Measurements from ENCODE around the gene VSTM2B. TPM values are rescaled to one million over a fixed set of nuclear protein-coding genes. Genes with fewer than 3 reads are reported as not detected.

Gene VSTM2B
- total RNA-seq, 4 donors from 2014 or later = not detected

- H3K4me3 ChIP-seq = no peak overlapping the region
- H3K27ac ChIP-seq = no peak overlapping the region
- H3K36me3 ChIP-seq = no peaks in the 10 kb centered on the region
- H3K27me3 ChIP-seq = no peaks in the 10 kb centered on the region
- TF ChIP-seq, protein P1, sequence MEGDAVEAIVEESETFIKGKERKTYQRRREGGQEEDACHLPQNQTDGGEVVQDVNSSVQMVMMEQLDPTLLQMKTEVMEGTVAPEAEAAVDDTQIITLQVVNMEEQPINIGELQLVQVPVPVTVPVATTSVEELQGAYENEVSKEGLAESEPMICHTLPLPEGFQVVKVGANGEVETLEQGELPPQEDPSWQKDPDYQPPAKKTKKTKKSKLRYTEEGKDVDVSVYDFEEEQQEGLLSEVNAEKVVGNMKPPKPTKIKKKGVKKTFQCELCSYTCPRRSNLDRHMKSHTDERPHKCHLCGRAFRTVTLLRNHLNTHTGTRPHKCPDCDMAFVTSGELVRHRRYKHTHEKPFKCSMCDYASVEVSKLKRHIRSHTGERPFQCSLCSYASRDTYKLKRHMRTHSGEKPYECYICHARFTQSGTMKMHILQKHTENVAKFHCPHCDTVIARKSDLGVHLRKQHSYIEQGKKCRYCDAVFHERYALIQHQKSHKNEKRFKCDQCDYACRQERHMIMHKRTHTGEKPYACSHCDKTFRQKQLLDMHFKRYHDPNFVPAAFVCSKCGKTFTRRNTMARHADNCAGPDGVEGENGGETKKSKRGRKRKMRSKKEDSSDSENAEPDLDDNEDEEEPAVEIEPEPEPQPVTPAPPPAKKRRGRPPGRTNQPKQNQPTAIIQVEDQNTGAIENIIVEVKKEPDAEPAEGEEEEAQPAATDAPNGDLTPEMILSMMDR (IDR thresholded peaks at IDR 0.05) = no peak
- TF ChIP-seq POLR2A (IDR thresholded peaks at IDR 0.05) = no peak
- DNase-seq = no peak
- H3K9me3 ChIP-seq = no peaks in the 10 kb centered on the region
- intact Hi-C loops (cut with DNase I; ENCODE audit: low total_unique reads) = no loop called here
- no peaks in the 10 kb centered on the region for H3K4me1 ChIP-seq
Measured at GRCh38 chr19:29489172-29489951, 36.4 kb upstream of the VSTM2B start.

- H3K9me3 ChIP-seq = no peaks in the 10 kb centered on the region
- H3K27ac ChIP-seq = no peak overlapping the region
- intact Hi-C loops (cut with DNase I; ENCODE audit: low total_unique reads) = no loop called here
- TF ChIP-seq POLR2A (IDR thresholded peaks at IDR 0.05) = no peak
- no peaks in the 10 kb centered on the region for H3K27me3 ChIP-seq
- no peak for DNase-seq
- no peak overlapping the region for H3K4me3 ChIP-seq
- H3K4me1 ChIP-seq = no peaks in the 10 kb centered on the region
- no peaks in the 10 kb centered on the region for H3K36me3 ChIP-seq
Measured at GRCh38 chr19:29491491-29491890, 34.3 kb upstream of the VSTM2B start.

GRCh38 chr19:29491995-29492577, 33.7 kb upstream of the VSTM2B start:
- TF ChIP-seq POLR2A (IDR thresholded peaks at IDR 0.05) = no peak
- TF ChIP-seq, protein P1 (IDR thresholded peaks at IDR 0.05) = no peak
- Histone ChIP-seq H3K4me1 (no peaks in the 10 kb centered on the region), H3K36me3 (no peaks in the 10 kb centered on the region), H3K27me3 (no peaks in the 10 kb centered on the region), H3K9me3 (no peaks in the 10 kb centered on the region), H3K4me3 (no peak overlapping the region), H3K27ac (no peak overlapping the region)
- intact Hi-C loops (cut with DNase I; ENCODE audit: low total_unique reads) = no loop called here
- DNase-seq = no peak

DNA sequence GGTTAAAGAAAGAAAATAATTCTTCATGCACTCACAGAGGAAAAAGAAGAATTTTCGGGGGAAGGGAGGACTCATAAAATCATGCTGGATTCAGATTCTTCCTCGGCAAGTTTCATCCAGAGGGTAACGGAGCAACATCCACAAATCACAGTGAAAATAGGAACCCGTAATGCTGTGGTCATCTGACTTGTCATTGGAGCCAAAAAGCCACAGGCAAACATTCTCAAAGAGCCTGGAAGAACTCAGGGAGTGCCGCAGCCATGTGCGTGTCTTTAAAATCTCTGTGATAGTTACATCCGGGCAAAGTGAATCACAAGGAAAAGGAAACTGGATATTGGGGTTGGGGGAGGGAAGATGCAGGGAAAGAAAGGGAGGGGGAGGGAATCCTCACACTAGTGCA, 33.0 kb upstream of the VSTM2B start:
- no peak for DNase-seq
- intact Hi-C loops (cut with DNase I; ENCODE audit: low total_unique reads) = no loop called here
- Histone ChIP-seq H3K27ac (peak overlapping the region in 1 of 2 donors; percentile 20), H3K36me3 (no peaks in the 10 kb centered on the region), H3K4me3 (no peak overlapping the region), H3K4me1 (no peaks in the 10 kb centered on the region), H3K9me3 (no peaks in the 10 kb centered on the region), H3K27me3 (no peaks in the 10 kb centered on the region)
- no peak for TF ChIP-seq POLR2A (IDR thresholded peaks at IDR 0.05)

- Histone ChIP-seq H3K27ac (no peak overlapping the region), H3K4me3 (no peak overlapping the region), H3K4me1 (no peaks in the 10 kb centered on the region), H3K9me3 (no peaks in the 10 kb centered on the region), H3K36me3 (no peaks in the 10 kb centered on the region), H3K27me3 (no peaks in the 10 kb centered on the region)
- no peak for TF ChIP-seq POLR2A (IDR thresholded peaks at IDR 0.05)
- TF ChIP-seq, protein P1 (IDR thresholded peaks at IDR 0.05) = no peak
- DNase-seq = no peak
- intact Hi-C loops (cut with DNase I; ENCODE audit: low total_unique reads) = no loop called here
Measured at GRCh38 chr19:29495091-29495490, 30.7 kb upstream of the VSTM2B start.

- intact Hi-C loops (cut with DNase I; ENCODE audit: low total_unique reads) = no loop called here
- Histone ChIP-seq H3K27me3 (no peaks in the 10 kb centered on the region), H3K36me3 (no peaks in the 10 kb centered on the region), H3K4me1 (no peaks in the 10 kb centered on the region), H3K27ac (no peak overlapping the region), H3K9me3 (no peaks in the 10 kb centered on the region), H3K4me3 (no peak overlapping the region)
- no peak for DNase-seq
- TF ChIP-seq POLR2A (IDR thresholded peaks at IDR 0.05) = no peak
- TF ChIP-seq, protein P1 (IDR thresholded peaks at IDR 0.05) = no peak
Measured at GRCh38 chr19:29495901-29496441, 29.8 kb upstream of the VSTM2B start.

Measured in uterus (tissue), 4 donors.